Body of pancreas (tissue), 4 donors: ENCODE measurements around the gene ANP32D.

Experiments used
- POLR2A ChIP-seq, 3 donors: fragments of 450-650 bp; IDR thresholded peaks; one replicate each; pipeline ENCODE4 v1.6.1; 2016; ENCODE audit warnings: antibody characterized with exemption in 3 of 3, mild to moderate bottlenecking in 2 of 3
- TF ChIP-seq, protein P1 (sequence below), 7 experiments: fragments of 450-650 bp in 4 of 7; fragments of 200-600 bp in 3 of 7; sonication (generic) in 3 of 7; IDR thresholded peaks; one replicate each; pipeline ENCODE4 v1.5.1; 2016 to 2019; ENCODE audit warnings: antibody characterized with exemption in 7 of 7

DNA sequence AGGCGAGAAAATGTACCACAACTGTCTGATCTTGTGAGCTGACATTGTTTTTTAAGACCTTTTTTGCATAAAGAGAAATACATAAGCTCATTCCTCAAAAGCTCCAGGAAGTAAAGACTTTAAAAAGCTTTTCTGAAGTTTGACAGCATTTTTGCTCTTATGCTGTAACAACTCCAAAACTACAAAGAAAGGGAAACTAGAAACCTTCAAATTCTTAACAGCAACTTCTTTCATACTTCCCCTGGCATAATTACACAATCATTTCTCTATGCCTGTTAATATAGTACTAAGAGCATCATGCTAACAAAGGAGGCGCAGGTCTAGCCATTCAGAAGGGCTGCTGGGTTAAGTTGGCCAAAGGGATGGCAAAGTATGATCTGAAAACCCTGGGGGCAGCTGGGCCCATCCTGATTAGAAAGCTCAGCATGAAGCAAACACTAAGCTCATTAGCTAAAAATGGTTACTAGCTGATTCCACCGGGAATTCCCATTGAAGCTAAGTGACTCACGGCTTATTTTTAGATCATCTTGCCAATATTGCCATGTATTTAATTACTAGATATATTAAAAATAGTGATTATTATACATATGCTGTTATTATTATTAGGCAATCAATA lies 26.1 kb upstream of the ANP32D start:
- no peak for TF ChIP-seq POLR2A (IDR thresholded peaks at IDR 0.05)
- TF ChIP-seq, protein P1, sequence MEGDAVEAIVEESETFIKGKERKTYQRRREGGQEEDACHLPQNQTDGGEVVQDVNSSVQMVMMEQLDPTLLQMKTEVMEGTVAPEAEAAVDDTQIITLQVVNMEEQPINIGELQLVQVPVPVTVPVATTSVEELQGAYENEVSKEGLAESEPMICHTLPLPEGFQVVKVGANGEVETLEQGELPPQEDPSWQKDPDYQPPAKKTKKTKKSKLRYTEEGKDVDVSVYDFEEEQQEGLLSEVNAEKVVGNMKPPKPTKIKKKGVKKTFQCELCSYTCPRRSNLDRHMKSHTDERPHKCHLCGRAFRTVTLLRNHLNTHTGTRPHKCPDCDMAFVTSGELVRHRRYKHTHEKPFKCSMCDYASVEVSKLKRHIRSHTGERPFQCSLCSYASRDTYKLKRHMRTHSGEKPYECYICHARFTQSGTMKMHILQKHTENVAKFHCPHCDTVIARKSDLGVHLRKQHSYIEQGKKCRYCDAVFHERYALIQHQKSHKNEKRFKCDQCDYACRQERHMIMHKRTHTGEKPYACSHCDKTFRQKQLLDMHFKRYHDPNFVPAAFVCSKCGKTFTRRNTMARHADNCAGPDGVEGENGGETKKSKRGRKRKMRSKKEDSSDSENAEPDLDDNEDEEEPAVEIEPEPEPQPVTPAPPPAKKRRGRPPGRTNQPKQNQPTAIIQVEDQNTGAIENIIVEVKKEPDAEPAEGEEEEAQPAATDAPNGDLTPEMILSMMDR (IDR thresholded peaks at IDR 0.05), result no peak
